Measurements from ENCODE around the gene BRINP2. TPM values are rescaled to one million over a fixed set of nuclear protein-coding genes. Genes with fewer than 3 reads are reported as not detected.

Gene BRINP2
- total and polyA plus RNA-seq, 2 of the 13 experiments (the other 11 are each of a cell fraction or from before 2014, with no cell fraction given), result 0.08 to 0.20 TPM

DNA sequence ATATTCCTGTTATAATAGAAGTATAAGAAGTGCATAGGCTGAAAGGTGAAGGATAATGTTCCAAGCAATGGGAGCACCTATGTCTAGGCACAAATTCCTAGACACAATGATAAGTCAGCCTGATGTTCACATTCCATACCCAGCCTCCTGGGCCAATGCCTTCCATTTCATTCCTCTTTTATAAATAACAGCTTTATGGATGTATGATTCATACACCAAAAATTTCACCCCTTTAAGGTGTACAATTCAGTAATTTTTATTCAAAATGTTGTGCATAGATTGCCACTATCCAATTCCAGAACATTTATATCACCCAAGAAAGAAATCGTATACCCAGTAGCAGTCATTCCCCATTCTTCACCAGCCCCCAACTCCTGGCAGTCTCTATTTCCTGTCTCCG, 118.8 kb downstream of the BRINP2 start (continued):
- TF ChIP-seq ZFX (CRISPR knock-in tag; IDR thresholded peaks at IDR 0.05; ENCODE audit: low read depth), result no peak
- TF ChIP-seq ZNF121 (CRISPR knock-in tag; IDR thresholded peaks at IDR 0.05), result no peak

GRCh38 chr1:177300431-177300830, 129.7 kb downstream of the BRINP2 start:
- CTCF ChIA-PET (ENCODE audit: low intra/inter-chr PET ratio, low total read pairs), result no interaction called here
- POLR2A ChIA-PET, result no interaction called here
- no peaks in the 10 kb centered on the region for H3K79me2 ChIP-seq (ENCODE audit: insufficient read depth, low read length)
- H3K4me1 ChIP-seq (ENCODE audit: insufficient read depth, low read length), result no peaks in the 10 kb centered on the region
- FAIRE-seq (no peak), DNase-seq (ENCODE audit: low spot score) (no peak), ATAC-seq (no peak)
- H3K4me2 ChIP-seq (ENCODE audit: low read depth, low read length), result no peak overlapping the region
- in situ Hi-C loops (cut with HindIII; ENCODE audit: extremely low pct_ligation_motif_present, low pct_unique_long_range_greater_than_20kb), result no loop called here
- no peaks in the 10 kb centered on the region for H4K20me1 ChIP-seq (ENCODE audit: insufficient read depth, low read length)
- no peak overlapping the region for H3K27ac ChIP-seq (ENCODE audit: extremely low read length, insufficient read depth, low read length)
- H3K4me3 ChIP-seq (replicated peaks in 1 of 3; ENCODE audit: insufficient read depth in 1 of 3, low read depth in 2 of 3, low read length in 3 of 3), result no peak overlapping the region
- BruUV-seq (replicated peaks), result no TSS peak
- no peak overlapping the region for H3K9ac ChIP-seq (ENCODE audit: insufficient read depth, low read depth, low read length)
- H3K36me3 ChIP-seq (replicated peaks in 1 of 2; ENCODE audit: control insufficient read depth in 1 of 2, insufficient read depth in 2 of 2, low read length in 2 of 2), result no peaks in the 10 kb centered on the region
- H2AFZ ChIP-seq (ENCODE audit: low read length), result no peak overlapping the region
- no peaks in the 10 kb centered on the region for H3K27me3 ChIP-seq (ENCODE audit: control insufficient read depth in 1 of 2, insufficient read depth in 2 of 2, low read length in 2 of 2)
- WGBS (ENCODE audit: low lambda C conversion rate), result 5% methylated on average over 1 of the region's 1 CpG
- intact Hi-C loops (cut with micrococcal nuclease; ENCODE audit: unreplicated experiment), result no loop called here
- H3K9me3 ChIP-seq (ENCODE audit: low read length), result no peaks in the 10 kb centered on the region
- TF ChIP-seq ATM (IDR thresholded peaks at IDR 0.05; ENCODE audit: borderline replicate concordance) (no peak), ZBTB38 (CRISPR knock-in tag; IDR thresholded peaks at IDR 0.05) (no peak), YY1 (IDR thresholded peaks at IDR 0.05; ENCODE audit: insufficient read depth, insufficient replicate concordance, low read depth, low read length) (no peak), RFXAP (CRISPR knock-in tag; IDR thresholded peaks at IDR 0.05; ENCODE audit: borderline replicate concordance) (no peak), REST (IDR thresholded peaks at IDR 0.05; ENCODE audit: borderline replicate concordance in 1 of 2, low read depth in 1 of 2, low read length in 2 of 2) (no peak), GFI1 (CRISPR knock-in tag; IDR thresholded peaks at IDR 0.05; ENCODE audit: borderline replicate concordance) (no peak), KAT2B (IDR thresholded peaks at IDR 0.05; ENCODE audit: borderline replicate concordance, low read depth, low read length) (no peak), NFRKB (IDR thresholded peaks at IDR 0.05) (no peak), NFIC (IDR thresholded peaks at IDR 0.05; ENCODE audit: low read length) (no peak), IKZF5 (CRISPR knock-in tag; IDR thresholded peaks at IDR 0.05) (no peak), BORCS8-MEF2B (CRISPR knock-in tag; IDR thresholded peaks at IDR 0.05) (no peak), SRF (IDR thresholded peaks at IDR 0.05; ENCODE audit: low read depth, low read length) (no peak), ZNF275 (CRISPR knock-in tag; IDR thresholded peaks at IDR 0.05; ENCODE audit: borderline replicate concordance) (no peak), EZH2 (conservative IDR thresholded peaks at IDR 0.05; ENCODE audit: low read depth, low read length) (no peak)
